Duodenal mucosa (tissue), 2 donors: ENCODE measurements around the gene NOL9.

Experiments used
- H3K27ac ChIP-seq: one replicate; pipeline ENCODE4 v1.7.0; 2013; ENCODE audit warnings: low read depth, low read length
- H3K27me3 ChIP-seq, 2 donors: one replicate each; pipeline ENCODE4 v1.7.0; 2013; ENCODE audit warnings: low read length in 2 of 2, control low read depth in 1 of 2; ENCODE audit not compliant: insufficient read depth in 2 of 2, control insufficient read depth in 1 of 2
- H3K36me3 ChIP-seq, 2 donors: one replicate each; pipeline ENCODE4 v1.7.0; 2013; ENCODE audit warnings: low read length in 2 of 2, control low read depth in 1 of 2; ENCODE audit not compliant: insufficient read depth in 2 of 2, control insufficient read depth in 1 of 2
- H3K4me1 ChIP-seq, 2 donors: one replicate each; pipeline ENCODE4 v1.7.0; 2013; ENCODE audit warnings: low read length in 2 of 2, control low read depth in 1 of 2; ENCODE audit not compliant: insufficient read depth in 2 of 2, control insufficient read depth in 1 of 2
- H3K4me3 ChIP-seq, 2 donors: one replicate each; pipeline ENCODE4 v1.7.0; 2013; ENCODE audit warnings: low read length in 2 of 2, low read depth in 1 of 2
- H3K9ac ChIP-seq, 2 donors: one replicate each; pipeline ENCODE4 v1.7.0; 2013; ENCODE audit warnings: low read length in 2 of 2, low read depth in 1 of 2
- H3K9me3 ChIP-seq, 2 donors: one replicate each; pipeline ENCODE4 v1.7.0; 2013; ENCODE audit warnings: low read length in 2 of 2, control low read depth in 1 of 2; ENCODE audit not compliant: control insufficient read depth in 1 of 2

NOL9 gene

GRCh38 chr1:6581561-6582305, 27.4 kb upstream of the NOL9 start:
- Histone ChIP-seq H3K9ac (peak overlapping the region; percentile 6 to 55), H3K36me3 (peaks cover 0 to 3% of the 10 kb centered on the region in 2 donors), H3K4me3 (peak overlapping the region; percentile 8 to 75), H3K9me3 (no peaks in the 10 kb centered on the region), H3K4me1 (peaks cover 29 to 41% of the 10 kb centered on the region in 2 donors), H3K27ac (peak overlapping the region; percentile 50), H3K27me3 (no peaks in the 10 kb centered on the region)

- Histone ChIP-seq H3K4me3 (peak overlapping the region; percentile 75 to 90), H3K27me3 (no peaks in the 10 kb centered on the region), H3K9me3 (no peaks in the 10 kb centered on the region), H3K27ac (peak overlapping the region; percentile 52), H3K9ac (peak overlapping the region; percentile 56 to 81), H3K4me1 (peaks cover 29 to 41% of the 10 kb centered on the region in 2 donors), H3K36me3 (no peaks in the 10 kb centered on the region)
These were observed 26.5 kb upstream of the NOL9 start for GRCh38 chr1:6580593-6581409.

GRCh38 chr1:6580119-6580592, 25.8 kb upstream of the NOL9 start:
- no peaks in the 10 kb centered on the region for H3K36me3 ChIP-seq
- peak overlapping the region; percentile 75 to 90 for H3K4me3 ChIP-seq
- H3K4me1 ChIP-seq, result peaks cover 29 to 41% of the 10 kb centered on the region in 2 donors
- H3K9ac ChIP-seq, result peak overlapping the region; percentile 56 to 81
- no peaks in the 10 kb centered on the region for H3K27me3 ChIP-seq
- H3K27ac ChIP-seq, result peak overlapping the region; percentile 91
- no peaks in the 10 kb centered on the region for H3K9me3 ChIP-seq

DNA sequence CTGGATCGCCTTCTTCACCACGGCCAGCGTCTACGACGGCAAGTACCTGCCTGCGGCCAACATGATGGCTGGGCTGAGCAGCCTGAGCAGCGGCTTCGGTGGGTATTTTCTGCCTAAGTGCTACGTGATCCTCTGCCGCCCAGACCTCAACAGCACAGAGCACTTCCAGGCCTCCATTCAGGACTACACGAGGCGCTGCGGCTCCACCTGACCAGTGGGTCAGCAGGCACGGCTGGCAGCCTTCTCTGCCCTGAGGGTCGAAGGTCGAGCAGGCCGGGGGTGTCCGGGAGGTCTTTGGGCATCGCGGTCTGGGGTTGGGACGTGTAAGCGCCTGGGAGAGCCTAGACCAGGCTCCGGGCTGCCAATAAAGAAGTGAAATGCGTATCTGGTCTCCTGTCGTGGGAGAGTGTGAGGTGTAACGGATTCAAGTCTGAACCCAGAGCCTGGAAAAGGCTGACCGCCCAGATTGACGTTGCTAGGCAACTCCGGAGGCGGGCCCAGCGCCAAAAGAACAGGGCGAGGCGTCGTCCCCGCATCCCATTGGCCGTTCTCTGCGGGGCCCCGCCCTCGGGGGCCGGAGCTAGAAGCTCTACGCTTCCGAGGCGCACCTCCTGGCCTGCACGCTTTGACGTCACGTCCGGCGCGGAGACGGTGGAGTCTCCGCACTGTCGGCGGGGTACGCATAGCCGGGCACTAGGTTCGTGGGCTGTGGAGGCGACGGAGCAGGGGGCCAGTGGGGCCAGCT, 25.2 kb upstream of the NOL9 start, which contains the start of gene ZBTB48:
TSS of gene ZBTB48 (plus strand) at position 621 of the 745 bp plus-strand sequence. CDS start 616 bp downstream, outside the sequence.
- peak within 1 kb of the TSS; percentile 91 for H3K27ac ChIP-seq
- H3K27me3 ChIP-seq, result no peaks in the 10 kb centered on the region
- H3K9ac ChIP-seq, result peak within 1 kb of the TSS; percentile 56 to 81
- H3K4me1 ChIP-seq, result peaks cover 29 to 40% of the 10 kb centered on the region in 2 donors
- peak within 1 kb of the TSS; percentile 75 to 90 for H3K4me3 ChIP-seq
- no peaks in the 10 kb centered on the region for H3K36me3 ChIP-seq
- H3K9me3 ChIP-seq, result no peaks in the 10 kb centered on the region

- Histone ChIP-seq H3K9ac (peak overlapping the region; percentile 44 to 81), H3K36me3 (no peaks in the 10 kb centered on the region), H3K4me1 (peaks cover 29 to 36% of the 10 kb centered on the region in 2 donors), H3K9me3 (no peaks in the 10 kb centered on the region), H3K27ac (peak overlapping the region; percentile 57), H3K4me3 (peak overlapping the region; percentile 75 to 90), H3K27me3 (no peaks in the 10 kb centered on the region)
These were observed 24.5 kb upstream of the NOL9 start for GRCh38 chr1:6578624-6579373.

DNA sequence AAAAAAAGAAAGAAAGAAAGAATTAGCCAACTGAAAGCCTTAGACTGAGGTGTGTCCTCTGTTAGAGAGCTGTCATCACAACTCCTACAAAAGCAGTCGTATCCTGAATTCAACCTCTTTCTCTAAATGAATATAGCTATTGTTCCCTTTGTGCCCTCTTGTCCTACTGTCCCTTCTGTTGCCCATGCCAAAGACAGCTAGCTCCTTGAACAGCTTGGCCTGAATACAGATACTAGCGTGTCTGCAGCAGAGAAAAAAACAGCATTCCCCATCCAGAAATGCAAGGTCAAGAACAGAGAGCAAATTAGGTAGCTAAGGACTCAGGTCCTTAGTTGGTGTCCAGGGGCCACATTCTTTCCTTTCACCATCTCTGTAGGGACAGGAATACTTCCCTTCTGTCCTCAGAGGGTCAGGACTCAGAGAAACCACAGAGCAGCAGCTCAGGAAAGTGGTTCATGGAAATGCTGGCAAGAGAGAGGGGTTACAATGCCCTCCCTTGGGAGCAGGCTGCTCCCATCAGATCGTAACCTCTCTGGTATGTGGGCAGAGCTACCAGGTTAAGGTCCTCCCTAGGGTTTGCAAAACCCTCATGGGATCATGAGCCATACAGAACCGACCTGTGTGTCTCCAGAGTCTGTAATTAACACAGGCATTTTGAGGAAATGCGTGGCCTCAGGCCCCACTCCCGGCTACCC, 23.7 kb upstream of the NOL9 start:
- H3K9me3 ChIP-seq, result no peaks in the 10 kb centered on the region
- no peaks in the 10 kb centered on the region for H3K27me3 ChIP-seq
- H3K9ac ChIP-seq, result no peak overlapping the region
- H3K36me3 ChIP-seq, result no peaks in the 10 kb centered on the region
- no peak overlapping the region for H3K4me3 ChIP-seq
- peaks cover 29 to 34% of the 10 kb centered on the region in 2 donors for H3K4me1 ChIP-seq
- H3K27ac ChIP-seq, result no peak overlapping the region

- H3K4me1 ChIP-seq, result peaks cover 7 to 8% of the 10 kb centered on the region in 2 donors
- H3K9me3 ChIP-seq, result no peaks in the 10 kb centered on the region
- no peak overlapping the region for H3K27ac ChIP-seq
- no peaks in the 10 kb centered on the region for H3K27me3 ChIP-seq
- no peak overlapping the region for H3K9ac ChIP-seq
- H3K4me3 ChIP-seq, result no peak overlapping the region
- H3K36me3 ChIP-seq, result no peaks in the 10 kb centered on the region
These were observed 20.5 kb upstream of the NOL9 start for GRCh38 chr1:6574818-6575217.

DNA sequence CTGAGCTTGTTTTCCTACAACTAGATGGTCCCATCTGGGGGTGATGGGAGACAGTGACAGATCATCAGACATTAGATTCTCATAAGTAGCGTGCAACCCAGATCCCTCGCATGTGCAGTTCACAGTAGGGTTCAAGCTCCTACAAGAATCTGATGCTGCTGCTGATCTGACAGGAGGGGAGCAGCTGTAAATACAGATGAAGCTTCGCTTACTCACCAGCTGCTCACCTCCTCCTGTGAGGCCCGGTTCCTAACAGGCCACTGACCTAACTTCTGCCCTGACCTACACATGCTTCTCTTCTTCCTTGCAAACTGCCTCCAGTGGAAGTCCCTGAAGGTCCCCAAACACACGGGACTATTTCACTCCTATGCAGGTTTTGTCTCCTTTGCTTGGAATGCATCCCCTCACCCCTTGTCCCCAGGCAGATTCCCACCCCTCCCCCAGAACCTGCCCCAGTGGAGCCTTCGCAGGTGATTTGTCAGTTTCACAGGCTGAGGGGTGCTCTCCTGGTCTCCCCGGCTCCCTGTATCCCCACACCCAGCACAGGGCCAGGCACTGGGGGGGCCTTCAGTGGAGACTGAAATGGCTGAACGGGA, 19.8 kb upstream of the NOL9 start:
- no peaks in the 10 kb centered on the region for H3K9me3 ChIP-seq
- no peak overlapping the region for H3K27ac ChIP-seq
- H3K36me3 ChIP-seq, result no peaks in the 10 kb centered on the region
- no peaks in the 10 kb centered on the region for H3K27me3 ChIP-seq
- no peak overlapping the region for H3K4me3 ChIP-seq
- peaks cover 2 to 3% of the 10 kb centered on the region in 2 donors for H3K4me1 ChIP-seq
- H3K9ac ChIP-seq, result no peak overlapping the region
